ENCODE results near the gene SELP.

DNA sequence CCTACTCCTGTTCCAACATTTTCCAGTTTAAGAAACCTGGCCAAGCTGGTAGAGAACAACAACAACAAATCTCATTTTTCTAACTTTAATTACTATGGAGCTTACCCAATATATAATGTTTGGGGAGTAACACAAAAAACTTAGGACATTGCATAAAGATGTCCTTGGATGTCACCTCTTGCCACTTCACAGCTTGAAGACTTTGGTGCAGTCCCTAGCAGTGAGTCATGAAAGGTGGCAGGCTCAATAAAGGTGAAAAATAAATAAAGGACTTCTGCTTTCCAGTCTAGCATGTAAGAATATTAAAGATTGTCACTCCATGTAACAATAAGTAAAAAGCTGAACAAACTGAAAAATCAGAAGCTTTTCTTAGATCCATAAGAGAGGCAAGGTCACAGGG, 17.6 kb upstream of the SELP start:
- TF ChIP-seq EZH2phosphoT487 (IDR thresholded peaks at IDR 0.05; ENCODE audit: low read depth, severe bottlenecking, unreplicated experiment) (no peak), EZH2 (IDR thresholded peaks at IDR 0.05; ENCODE audit: borderline replicate concordance) (no peak)
- TF ChIP-seq, protein P1, sequence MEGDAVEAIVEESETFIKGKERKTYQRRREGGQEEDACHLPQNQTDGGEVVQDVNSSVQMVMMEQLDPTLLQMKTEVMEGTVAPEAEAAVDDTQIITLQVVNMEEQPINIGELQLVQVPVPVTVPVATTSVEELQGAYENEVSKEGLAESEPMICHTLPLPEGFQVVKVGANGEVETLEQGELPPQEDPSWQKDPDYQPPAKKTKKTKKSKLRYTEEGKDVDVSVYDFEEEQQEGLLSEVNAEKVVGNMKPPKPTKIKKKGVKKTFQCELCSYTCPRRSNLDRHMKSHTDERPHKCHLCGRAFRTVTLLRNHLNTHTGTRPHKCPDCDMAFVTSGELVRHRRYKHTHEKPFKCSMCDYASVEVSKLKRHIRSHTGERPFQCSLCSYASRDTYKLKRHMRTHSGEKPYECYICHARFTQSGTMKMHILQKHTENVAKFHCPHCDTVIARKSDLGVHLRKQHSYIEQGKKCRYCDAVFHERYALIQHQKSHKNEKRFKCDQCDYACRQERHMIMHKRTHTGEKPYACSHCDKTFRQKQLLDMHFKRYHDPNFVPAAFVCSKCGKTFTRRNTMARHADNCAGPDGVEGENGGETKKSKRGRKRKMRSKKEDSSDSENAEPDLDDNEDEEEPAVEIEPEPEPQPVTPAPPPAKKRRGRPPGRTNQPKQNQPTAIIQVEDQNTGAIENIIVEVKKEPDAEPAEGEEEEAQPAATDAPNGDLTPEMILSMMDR (IDR thresholded peaks at IDR 0.05; ENCODE audit: poor library complexity) = no peak
